Epidermal melanocyte (primary cell): ENCODE measurements around the gene DAB2IP.
"Not testable (repeated sequence)": the region's sequence is repeated elsewhere in the genome, so short reads cannot be mapped to it uniquely, and the experiment has no call there.

Experiments used
- DNase-seq: peaks from one replicate; pipeline ENCODE4 v3.0.0; 2011; ENCODE audit warnings: low spot score; ENCODE audit not compliant: insufficient read length

DAB2IP gene

DNA sequence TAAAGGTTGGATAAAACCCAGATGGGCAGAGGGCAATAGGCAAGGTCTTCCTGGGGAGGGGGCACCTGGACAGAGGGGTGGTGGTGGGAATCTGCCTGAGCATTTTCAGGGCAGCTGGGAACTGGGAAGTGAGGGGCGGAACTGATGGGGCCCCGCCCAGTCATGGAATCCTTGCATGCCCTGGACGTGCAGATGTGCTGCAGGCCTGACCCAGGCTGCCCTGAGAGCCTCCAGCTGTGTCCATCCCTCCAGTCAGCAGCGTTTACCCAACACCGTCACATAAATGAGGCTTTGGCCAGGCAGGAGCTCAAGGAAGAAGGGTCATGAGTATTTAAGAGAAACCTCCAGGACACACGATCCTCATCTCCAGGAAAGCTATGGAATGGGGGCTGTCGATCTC lies 70.3 kb downstream of the DAB2IP start:
- DNase-seq = no peak

DNA sequence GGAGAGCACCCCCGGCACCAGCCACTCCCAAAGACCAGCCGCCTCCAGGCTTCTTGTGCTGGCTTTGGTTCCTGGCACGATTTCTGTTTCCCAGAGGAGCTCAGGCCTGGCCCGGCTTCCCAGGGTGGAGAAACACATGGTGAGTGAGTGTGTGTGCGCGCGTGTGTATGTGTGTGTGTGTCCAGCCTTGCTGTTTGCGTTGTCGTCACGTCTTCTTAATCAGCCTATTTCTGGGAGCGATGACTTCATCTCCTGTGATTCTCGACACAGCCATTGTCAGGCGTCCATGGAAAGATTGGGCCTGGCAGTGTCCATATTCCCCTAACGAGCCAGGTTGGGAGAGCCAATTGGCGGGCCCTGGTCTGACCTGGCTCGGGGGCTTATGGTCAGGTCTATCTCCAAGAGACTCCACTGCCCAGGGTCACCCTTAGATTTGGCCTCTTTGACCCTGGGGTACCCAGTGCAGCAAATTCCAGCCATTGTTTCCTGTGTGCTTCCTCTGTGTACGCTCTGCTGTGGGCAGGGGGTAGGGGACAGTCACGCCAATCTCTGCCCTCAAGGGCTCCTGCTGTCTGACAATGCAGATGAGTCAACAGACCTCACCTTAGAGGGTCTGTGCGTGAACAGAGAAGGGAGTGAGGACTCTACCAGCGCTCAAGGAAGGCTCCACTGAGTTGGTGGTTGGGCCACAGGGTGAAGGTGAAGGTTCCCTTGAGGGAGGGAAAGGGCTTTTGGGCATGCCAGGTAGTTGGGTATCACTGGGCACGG lies 73.8 kb downstream of the DAB2IP start:
- peak; percentile 74 for DNase-seq

DNA sequence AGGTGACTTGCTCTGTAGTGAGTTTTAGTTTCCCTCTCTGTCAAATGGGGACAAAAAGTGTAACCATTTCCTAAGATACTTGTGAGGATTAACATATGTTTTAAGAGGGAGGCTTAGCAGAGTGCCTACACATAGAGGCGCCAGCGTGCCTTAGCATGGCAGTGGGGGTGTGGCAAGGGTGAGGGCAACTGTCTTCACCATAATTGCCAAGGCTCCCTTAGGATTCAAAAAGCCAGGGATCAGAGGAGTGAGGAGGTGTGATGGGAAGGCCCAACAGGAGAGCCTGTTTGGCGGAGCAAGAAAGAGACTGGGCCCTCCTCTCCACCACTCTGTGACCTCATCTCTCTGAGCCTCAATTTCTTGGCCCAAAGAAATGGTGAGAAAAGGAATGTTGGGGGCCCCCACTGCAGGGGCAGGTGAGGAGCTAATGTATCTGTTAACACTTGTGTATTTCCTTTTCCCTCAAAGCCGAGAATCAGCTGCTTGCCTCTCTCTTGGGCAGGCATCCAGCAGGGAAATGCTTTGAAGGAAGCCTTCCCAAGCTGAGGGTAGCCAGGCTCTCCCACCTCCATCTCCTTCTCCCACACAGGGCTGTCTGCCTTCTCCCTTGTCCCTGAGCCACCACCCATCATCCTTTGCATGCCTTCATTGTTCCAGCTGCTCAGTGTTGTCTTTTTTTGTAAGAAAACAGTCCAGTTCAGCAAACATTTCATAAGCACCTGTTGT lies 76.0 kb downstream of the DAB2IP start:
- DNase-seq = no peak

DNA sequence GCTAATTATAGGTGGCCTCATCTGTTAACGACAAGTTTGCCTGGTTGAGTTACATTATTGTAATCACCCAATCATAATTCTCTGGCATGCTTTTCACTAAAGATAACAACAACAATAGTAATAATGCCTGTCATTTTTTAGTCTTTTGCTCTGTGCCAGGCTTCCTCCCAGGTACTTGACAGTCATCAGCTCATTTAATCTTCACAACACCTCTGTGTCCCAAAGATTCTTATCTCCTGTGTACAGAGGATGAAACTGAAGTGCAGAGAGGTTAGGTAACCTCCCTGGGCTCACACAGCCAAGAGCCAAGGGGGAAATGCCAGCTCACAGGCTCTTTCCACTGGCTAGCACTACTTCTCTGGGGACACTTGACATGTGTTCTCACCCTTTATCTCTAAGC lies 77.5 kb downstream of the DAB2IP start:
- DNase-seq = no peak

DNA sequence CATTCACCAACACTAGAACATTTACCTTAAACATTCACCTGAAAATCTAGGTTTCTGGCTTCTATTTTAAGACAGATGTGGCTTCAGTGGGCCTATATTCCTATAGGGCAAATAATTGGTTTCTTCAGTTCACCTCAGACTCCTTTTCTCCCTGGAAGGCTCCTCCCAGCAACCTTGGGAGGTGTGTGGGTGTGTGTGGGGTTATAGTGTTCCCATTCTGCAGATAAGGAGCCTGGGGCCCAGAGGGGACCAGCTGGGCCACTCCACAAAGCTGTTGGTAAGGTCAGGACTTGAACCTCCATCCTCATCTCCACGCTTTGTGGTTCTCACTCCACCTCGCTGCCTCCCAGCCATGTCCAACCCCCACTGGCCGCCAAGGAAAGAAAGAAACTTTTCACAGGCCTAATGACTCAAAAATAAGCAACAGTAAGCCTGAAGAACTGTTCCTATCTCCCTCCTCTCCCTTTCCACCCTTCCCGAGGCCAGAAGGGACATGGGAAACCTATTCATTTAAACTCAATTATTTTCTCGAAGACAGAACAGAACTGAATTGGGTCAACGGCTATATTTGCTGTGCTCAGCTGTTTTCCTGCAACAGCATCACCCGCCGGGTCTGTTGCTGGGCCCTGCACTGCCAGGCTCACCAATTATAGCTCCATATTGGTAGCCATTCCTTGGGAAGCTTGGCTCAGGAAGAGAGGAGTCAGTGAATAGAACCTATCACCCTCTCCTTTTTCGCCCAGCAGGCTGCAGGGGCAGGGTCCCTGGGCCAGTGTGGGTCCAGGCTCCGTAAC lies 78.5 kb downstream of the DAB2IP start:
- no peak for DNase-seq

DNA sequence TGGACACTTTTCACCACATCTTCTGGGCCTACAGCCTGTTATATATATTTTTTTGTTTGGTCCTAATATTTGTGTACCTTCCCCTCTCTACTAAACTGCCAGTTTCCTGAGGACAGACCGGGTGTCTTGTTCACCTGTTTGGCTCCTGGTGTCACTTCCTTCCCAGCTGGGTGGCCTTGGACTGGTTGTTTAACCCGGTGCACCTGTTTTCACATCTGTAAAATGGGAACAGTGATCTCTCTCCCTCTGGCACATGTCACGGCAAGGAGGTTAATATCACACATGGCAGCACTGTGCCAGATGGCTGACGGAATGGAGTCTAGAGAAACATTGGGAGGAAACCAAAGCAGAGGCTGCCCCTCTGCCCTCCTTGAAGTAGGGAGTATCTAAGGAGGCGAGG lies 79.7 kb downstream of the DAB2IP start:
- no peak for DNase-seq

DNA sequence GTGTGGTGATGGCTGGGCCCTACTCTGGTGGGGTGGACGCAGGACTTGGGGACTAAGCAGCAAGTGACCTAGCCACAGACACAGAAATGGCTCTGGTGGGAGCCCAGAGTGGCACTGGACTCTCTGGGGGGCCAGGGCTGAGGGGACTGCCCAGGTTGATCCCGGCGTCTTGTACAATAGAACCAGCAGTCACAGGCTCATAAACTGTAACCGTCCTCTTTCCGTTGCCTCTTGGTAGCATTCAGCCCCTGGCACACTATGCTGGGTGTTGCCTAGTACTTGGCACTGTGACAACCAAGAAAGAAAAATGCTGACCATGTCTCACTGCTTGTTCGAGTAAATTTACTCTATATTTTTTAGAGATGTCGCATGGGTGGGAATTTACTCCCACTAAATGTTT lies 80.5 kb downstream of the DAB2IP start:
- DNase-seq = no peak

DNA sequence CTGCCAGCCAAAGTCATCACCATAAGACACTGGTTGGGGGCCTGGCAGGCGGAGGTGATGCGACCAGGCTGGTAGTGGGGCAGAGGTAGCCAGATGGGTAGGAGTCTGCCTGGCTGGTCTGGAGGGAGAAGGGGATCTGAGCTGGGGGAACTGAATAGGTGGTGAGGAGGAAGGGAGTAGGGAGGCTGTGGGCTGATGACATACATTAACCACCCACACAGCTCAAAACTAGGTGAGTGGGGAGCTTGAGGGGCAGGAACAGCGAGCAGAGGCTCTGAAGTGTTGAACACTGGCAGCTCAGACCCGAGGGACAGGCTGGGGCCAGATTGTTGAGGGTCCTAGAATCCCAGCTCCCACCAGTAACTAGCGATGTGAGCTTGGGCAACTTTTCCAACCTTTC lies 81.0 kb downstream of the DAB2IP start:
- DNase-seq = no peak

DNA sequence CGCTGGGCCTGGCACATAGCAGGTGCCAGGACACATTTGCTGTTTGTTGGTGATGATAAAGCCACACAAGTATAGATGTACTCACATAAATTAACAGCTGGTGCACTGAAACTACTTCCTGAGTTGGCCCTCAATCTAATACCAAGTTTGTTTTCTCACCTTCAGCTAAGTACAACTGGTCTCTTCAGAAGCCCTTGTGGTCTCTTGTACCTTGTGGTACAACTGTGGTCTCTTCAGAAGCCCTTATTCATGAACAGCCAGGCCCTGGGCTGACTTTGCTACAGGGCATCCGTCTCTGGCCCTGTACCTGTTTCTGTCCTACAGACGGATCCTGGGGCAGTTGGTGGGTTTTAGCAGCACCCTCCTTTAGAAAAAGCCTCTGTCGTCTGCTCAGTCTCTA lies 81.5 kb downstream of the DAB2IP start:
- no peak for DNase-seq

DNA sequence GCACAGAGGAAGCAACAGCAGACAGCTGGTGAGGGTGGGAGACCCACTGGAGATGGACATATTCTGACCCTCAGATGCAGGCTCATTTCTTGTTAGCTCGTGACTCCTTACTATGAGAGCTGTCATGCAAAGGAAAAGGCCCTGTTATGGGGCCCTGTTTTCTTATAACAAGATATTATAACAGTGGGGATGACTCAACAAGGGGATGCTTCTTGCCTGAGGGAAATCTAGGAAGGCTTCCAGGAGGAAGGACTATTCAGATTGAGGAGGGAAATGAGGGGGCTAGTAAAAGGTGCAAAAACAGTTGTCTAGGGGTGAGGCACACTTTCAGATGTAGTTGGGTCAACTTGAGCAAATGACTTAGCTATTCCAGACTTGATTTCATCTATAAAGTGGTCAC lies 83.0 kb downstream of the DAB2IP start:
- no peak for DNase-seq

DNA sequence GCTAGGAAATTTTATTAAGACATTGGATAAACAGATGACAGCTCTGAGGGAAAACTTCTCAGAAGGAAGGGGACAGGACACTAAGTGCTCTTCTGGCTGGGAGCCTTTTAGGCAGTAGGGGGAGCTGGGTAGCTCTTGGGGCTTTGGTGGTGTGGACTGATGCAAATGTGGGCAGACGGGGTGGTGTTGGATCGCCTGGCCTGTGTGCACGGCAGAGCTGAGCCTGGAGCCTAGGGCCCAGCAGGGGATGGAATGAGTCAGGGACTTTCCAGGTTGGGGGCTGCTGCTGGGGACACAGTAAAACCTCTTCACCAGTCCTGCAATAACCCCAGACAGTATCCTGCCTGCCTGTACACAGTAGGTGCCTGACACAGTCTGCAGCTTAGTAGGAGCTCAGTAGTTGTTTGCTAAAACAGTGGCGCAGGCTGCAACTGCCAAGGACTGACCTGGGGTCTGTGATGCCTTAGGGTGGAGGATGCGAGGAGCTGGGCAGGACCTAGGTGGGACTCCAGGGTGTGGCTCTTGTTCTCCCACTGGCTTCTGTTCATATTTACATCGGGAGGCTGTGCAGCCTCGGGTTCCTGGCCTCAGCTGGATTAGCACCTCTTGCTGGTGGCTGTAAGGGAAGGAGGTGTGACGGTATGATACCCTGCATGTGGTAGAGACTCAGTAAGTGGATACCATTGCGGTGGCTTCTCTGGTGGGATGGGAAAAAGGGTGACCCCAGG lies 83.8 kb downstream of the DAB2IP start:
- no peak for DNase-seq

DNA sequence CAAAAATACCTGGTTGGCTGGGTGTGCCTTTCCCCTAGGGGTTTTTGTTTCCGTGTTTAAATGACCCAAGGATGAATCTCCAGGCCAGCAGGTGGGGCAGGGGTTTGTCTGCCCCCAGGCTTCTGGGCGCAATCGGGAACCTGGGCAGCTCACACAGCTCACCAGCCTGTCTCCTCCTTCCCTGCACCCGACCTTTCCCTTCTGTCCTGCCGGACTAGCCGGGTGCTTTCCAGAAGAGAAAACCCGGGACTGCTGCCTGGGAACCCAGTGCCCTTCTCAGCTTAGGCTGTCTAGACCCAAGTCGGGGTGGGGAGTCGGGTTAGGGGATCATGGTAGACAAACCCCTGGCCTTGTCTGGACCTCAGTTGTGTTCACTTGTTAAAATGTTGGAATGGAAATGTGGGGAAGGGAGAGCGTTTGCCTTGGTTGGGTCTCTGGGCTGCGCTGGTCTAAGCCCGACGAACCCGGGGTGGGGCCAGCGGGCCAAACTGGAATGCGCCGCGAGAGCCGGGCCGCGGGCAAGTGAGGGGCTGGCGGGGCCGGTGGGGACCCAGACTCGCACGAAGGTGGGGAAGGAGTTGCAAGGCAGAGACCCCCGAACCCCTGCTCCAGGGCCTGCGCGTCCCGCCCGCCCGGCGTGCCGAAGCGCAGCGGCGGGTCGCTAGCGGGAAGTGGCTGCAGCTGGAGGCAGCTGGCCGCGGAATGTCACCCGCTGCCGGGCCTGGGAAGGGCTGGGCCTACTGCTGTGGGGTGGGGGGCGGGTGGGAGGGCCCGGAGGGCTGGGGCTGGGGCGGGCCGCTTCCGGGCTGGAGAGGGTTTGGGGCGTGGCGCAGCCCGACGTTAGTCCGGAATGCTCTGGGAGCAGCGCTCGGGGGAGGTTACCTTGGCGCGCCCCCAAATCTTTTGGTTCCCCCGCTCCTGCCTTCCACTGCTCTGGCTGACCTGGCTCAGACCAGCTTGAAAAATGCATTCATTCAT lies 84.6 kb downstream of the DAB2IP start:
- DNase-seq = peak; percentile 69

DNA sequence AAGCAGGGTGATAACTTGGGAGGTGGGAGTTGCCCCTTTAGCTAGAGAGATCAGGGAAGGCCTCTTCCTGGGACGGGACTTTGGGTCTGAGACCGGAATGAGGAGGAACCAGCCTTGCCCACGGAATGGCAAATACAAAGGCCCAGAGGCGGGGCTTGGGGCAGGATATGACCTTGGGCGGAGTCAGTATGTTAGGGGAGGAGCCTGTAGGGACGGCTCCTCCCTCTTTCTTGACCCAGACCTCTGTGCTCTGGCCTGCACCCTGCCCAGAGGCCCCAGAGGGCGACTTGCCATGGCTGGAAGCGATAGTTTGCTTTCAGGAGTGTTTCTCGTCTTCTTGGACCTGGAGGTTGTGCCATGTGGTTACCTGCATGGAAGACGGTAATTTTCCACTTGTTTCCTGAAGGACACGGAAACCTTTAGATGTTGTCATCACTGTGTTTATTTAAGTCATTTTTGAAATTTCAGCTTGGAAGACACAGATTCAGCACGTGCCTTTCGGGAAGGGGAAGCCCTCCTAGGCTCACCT lies 85.6 kb downstream of the DAB2IP start:
- DNase-seq = no peak

DNA sequence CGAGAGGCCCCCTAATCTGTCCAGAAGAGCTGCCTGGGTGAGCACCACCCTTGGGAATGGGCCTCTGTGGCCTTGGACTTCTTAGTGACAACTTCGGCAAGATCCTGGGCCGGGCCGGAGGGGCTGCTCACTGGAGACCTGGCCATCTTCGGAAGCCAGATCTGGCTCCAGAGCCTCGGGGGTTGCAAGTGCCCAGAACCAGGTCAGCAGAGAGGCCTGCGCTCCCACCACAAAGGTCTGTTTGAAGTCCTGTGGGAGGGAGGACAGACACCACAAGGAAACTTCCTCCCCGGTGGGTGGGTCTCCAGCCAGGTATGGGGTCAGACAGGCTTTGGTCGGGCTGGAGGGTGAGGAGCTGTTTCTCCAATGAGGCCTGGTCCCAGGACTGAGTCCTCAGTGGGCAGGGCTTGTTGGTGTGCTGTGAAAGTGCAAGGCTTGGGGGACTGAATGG lies 86.1 kb downstream of the DAB2IP start:
- DNase-seq = no peak

DNA sequence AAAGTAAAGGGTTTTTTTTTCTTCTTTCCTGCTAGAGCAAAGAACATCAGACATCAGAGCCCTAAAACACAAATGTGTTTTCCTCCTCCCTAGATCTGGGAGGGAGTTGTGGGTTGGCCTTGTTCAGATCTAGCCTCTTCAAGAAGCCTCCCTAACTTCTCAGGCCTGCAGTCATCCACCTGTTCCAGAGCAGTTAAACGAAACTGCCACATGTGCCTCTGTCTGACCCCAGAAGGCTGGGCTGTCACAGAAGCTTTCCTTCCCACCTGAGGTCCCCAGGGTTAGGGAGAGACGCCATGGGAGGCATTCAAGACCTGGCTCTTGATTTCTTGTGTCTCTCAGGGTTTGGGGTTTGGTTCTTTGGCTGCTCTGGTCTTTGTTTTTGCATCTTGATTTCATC lies 87.0 kb downstream of the DAB2IP start:
- no peak for DNase-seq

DNA sequence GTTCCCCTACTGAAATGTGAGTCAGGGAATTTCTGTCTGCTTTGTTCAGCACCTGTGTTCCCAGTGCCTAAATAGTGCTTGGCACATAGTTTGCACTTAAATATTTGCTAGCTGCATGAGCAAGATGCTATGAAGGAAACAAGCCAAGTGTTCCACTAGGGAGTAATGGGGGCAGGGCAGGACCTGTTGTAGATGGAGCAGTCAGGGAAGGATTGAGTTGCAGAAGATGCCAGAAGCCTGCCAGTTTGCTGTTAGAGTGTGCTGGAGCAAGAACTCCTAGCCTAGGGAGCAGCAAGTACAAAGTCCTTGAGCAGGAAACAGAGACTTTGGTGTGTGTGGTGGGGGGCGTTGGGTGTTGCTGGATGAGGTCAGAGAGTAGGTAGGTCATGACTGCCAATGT lies 87.5 kb downstream of the DAB2IP start:
- DNase-seq = no peak

DNA sequence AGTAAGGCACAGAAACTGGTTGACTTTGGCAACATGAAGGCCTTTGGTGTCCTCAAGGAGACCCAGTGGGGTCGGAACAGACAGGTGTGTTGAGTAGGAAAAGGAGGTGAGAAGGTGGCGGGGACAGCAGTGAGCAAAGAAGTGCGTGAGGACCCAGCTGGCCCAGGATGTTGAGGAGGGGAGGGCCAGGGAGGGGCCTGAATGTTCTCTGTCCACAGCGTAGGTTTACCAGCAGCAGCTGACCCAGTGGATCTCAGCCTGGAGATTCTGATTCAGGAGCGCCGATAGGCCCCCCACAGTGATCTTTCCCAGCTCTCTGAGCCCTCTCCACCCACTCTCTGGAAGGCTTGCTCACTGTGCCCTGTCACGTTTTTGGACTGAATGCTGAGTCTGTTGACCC lies 88.5 kb downstream of the DAB2IP start:
- DNase-seq = no peak

DNA sequence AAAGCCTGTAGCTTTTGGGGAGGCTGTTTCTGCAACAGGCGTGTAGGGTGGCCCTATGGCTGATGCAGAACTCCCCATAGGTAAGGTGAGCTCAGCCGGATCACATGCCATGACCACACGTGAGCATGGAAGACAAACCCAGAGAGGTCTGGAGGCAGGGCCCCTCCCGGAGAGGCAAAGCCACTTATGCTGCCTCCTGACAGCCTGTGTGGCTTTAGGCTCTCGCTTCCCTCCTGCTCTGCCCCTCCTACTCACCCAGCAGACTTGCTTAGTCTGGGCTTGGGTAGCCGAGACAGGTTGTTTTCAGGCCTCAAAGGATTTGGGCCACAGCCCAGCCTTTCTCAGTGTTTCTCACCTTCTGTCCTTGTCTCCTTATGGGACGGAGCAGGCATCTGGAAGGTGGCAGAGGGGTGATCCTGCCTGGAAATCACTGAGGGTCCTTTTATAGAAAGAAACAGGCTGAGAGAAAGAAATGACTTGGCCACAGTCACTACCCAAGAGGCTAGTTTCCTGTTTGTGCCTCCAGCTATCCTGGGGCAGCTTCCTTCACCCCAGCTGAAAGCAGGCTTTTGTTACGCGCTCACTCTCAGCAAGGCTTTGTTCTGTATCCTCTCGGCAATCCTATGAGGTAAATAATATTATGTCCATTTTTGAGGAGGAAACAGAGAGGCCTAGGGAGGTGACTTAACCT lies 89.9 kb downstream of the DAB2IP start:
- no peak for DNase-seq

DNA sequence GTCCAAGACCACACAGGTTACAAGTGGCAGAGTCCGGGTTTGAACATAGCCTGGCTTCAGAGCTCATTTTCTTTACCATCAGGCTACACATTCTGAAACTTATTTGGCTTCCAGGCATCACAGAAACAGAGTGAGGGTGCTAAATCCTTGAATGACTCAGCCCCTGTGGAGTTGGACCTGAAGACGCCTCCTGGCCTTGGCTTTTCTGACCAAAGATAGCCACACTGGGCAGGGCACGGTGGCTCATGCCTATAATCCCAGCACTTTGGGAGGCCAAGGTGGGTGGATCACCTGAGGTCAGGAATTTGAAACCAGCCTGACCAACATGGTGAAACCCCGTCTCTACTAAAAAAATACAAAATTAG lies 90.5 kb downstream of the DAB2IP start:
- DNase-seq = not testable (repeated sequence)

DNA sequence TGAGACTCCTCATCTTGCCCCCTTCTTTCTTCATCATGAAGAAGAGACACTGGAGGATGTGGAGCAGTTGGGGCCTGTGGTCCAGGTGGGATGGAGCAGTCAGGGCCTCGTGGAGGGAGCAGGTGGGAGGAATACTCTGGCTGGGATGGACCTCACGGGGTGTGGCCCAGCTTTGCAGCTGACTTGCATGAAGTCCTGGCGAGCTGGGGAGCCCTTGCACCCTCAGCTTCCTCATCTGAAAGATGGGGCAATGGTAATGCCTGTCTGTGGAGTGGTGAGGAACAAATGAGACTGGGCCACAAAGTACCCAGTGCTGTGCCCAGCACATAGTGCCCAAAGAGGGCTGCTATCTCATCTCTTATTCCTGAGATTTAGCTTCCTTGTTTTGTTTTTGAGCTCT lies 91.5 kb downstream of the DAB2IP start:
- no peak for DNase-seq
